HG03280 (cell line): ENCODE measurements around the gene PIGQ.

ENCODE experiments used
- ATAC-seq: cut with Tn5 transposase; IDR thresholded peaks from one replicate; pipeline ENCODE4 v1.9.1; 2021; ENCODE audit warnings: mild to moderate bottlenecking, moderate library complexity; ENCODE audit not compliant: unreplicated experiment

Gene PIGQ

GRCh38 chr16:598823-599739 is 29.3 kb downstream of the PIGQ start:
- ATAC-seq: no peak

DNA sequence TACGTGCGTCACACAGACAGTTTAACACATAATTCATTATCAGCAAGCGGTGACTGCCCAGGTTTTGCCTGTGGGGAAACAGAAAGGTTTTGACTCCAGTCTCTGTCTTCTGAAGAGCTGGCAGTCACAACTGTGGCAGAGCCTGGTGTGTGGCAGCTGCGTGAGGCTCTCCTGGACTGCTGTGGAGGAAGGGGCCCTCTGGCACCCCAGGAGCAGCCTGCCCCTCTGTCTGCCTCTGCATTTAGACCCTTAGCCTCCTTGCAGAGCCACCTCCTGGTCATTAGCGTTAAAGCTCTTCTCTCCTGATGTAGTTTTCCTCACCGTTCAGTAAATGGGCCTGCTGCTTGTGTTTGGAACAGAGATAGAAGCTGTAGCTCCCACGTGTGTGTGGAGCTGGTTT is 31.0 kb downstream of the PIGQ start:
- no peak for ATAC-seq

DNA sequence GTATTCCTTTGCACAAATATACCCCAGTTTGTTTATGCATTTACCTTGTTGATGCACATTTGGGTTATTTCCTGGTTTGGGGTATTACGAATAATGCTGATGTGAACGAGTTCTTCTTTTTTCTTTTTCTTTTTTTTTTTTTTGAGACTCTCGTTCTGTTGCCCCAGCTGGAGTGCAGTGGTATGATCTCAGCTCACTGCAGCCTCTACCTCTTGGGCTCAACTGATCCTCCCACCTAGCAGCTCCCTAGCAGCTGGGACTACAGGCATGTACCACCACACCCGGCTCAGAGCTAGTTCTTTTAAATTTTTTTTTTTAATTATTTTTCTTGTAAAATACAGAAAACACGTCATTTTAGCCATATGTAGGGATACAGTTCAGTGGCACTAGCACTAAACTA is 34.2 kb downstream of the PIGQ start:
- ATAC-seq: no peak

DNA sequence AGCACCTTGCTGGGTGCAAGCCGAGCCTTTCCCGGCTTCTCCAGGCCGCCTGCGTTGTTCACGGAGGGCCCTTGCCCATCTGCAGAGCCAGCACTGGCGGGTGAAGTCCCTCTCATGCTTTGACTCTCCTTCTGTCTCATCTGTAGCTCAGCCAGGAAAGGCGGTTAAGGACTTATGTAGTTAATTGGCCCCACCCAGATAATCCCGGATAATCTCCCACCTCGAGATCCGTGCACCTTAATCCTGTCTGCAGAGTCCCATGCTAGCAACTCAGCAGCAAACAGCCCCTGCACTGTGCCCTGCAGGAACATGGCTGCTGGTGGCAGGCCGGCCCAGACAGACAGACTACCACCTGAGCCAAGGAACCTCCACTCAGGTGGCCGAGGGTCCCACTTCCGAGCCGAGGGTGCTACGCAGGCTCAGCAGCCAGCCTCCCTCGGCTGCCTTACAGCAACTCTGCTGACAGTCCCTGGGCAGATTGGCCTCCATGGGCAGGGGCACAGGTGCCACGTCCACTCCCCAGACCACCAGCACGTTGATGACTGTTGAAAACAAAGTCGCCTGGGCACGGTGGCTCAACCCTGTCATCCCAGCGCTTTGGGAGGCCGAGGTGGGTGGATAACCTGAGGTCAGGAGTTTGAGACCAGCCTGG is 37.0 kb downstream of the PIGQ start:
- ATAC-seq: no peak

DNA sequence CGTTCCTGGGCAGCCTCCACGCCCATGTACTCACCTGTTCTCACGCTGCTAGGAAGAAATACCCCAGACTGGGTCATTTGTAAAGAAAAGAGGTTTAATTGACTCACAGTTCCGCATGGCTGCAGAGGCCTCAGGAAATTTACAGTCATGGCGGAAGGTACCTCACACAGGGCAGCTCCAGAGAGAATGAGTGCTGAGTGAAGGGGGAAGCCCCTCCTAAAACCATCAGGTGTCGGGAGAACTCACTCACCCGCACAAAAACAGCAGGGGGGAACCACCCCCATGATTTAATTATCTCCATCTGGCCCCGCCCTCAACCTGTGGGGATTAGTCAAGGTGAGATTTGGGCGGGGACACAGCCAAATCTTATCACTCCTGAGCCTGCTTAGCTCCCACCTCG is 38.3 kb downstream of the PIGQ start:
- no peak for ATAC-seq

DNA sequence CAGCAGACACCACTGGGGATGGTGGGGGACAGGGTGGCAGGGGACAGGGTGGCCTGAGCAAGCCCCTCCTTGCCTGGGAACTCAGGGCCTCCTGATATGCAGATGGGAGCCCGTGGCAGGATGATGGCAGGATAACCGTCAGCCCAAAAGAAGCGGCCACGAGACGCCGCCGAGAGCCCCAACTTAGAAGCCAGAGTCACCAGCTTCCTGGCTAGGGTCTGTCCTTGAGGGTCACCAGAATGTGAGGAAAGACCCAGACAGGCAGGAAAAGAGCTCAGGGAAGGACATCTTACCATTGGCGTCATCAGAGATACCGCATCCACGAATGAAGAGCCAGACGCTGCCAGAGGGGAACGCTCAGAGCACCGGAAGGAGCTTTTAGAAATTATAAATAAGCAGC is 39.5 kb downstream of the PIGQ start:
- ATAC-seq: no peak

- ATAC-seq: no peak
These were observed 40.2 kb downstream of the PIGQ start for GRCh38 chr16:609984-610383.

DNA sequence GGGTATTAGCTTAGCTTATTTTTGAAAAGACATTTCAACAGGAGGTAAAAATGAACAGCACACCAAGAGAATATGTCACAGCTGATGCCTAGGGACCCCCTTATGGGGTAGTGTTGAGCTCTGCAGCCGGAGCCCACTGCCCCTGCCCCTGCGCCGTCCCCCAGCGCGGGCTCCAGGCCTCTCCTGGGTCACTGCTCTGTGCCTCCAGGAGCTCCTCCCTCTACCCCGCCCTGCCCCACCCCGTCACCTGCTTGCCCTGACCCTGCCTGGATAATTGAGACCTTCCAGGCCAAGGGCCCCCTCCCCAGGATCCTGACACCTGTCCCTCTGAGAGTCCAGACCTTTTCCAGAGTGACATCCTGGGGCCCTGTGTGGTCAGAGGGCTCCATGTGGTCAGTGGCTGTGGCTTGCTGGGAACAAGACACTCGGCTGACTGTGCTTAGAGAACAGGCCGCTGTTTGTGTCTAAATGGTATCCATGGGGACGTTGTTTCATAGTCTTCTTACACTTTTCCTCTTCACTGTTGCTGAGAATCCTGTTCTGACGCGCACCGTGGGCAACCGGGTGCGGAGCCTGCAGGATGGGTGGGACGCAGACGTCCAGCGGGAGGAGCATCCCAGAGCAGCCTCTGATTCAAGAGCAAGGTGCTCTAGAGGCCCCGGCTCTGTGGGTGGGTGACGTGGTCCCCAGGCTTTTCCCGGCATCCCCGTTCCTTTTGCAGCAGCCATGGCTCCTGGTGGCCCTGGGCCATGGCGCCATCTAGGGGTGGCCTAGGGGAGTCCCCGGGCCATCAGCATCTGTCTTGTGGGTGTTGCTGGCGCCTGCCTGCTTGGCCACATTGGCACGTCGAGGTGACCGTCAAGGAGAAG is 41.0 kb downstream of the PIGQ start:
- no peak for ATAC-seq

DNA sequence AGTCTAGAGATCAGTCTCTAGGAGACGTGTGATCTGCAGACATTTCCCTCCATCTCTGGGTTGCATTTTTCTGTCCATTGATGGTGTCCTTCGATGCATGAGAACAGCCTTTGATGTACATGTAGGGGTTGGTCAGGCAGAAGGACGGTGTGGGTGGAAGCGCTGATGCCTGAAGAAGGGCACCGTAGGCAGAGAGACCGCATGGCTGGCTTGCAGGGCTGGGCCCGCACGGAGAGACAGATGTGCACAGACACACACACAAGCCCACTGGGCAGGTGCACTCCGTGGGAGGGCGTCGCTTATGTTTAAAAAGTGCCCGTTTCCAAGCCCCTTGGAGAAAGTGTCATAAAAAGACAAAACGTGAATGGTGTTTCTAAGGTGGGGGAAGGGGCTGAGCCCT is 45.4 kb downstream of the PIGQ start:
- no peak for ATAC-seq

DNA sequence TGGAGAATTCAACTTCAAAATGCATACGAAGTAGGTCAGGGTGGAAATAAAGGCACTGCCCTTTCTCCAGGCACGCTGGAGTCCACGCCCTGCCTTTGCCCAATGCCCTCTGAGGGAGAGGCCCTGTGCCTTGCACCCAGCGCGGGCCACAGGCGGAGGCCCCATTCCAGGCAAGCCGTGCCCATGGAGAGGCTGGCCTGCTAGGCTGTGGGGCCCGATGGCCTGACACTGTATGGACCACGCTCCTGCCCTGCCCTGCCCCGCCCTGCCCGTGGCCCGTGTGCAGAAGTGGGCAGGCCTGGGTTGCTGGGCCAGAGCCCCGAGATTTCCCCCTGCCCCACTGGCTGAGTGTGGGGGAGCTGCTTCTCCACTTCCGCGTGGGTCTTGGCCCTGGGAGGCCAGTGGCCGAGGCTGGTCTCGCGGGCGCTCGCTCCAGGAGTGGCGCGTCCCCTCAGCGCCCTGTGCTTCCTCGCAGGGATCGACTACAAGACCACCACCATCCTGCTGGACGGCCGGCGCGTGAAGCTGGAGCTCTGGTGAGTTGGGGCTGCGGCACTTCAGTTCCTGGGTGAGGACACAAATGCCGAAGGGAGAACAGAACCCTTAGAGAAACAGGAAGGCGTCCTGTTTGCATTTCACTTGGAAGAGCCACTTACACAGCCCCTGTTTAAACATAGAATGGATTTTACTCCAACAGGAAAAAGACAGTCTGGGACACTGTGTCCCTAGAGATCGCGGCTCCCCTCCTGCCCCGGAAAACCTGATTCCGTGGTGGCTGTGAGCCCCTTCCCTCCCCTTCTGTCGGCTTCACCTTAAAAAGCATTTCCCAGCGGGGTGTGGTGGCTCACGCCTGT is 47.2 kb downstream of the PIGQ start:
- no peak for ATAC-seq

- no peak for ATAC-seq
These were observed 48.1 kb downstream of the PIGQ start for GRCh38 chr16:617855-618254.

- no peak for ATAC-seq
These were observed 49.8 kb downstream of the PIGQ start for GRCh38 chr16:619476-620100.

DNA sequence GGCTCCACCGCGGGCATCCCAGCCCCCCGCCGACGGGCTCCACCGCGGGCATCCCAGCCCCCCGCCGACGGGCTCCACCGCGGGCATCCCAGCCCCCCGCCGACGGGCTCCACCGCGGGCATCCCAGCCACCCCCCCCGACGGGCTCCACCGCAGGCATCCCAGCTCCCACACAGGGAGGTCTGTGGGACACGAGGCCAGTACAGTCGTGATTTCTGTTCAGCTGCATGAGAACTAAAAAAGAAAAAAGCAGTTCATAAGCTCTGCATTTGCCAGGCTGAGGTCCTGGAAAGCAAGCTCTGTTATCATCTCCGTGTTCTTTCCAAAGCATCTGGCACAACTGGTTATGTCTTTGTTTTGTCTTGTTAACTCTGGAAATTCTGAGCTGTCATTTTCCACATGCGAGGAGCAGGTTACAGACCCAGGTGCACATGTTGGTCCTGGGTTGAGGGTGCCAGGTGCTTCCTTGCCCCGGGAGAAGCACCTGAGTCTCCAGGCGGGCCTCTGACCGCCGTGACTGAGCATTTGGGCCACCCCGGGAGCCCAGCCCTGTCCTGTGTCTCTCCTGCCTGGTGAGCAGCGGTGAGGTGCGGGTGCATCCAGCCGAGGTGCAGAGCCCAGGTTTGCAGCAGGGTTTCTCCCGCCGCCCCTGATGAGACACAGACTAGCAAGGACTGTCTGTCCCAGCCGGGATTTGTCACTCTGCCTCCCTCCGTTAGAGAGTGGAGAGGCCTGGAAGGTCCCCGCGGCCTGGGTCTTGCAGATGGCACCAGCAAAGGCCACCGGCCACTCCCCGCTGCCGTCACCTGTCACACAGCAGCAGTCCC is 51.1 kb downstream of the PIGQ start:
- no peak for ATAC-seq

- no peak for ATAC-seq
These were observed 51.8 kb downstream of the PIGQ start for GRCh38 chr16:621526-622105.

- ATAC-seq: no peak
These were observed 53.1 kb downstream of the PIGQ start for GRCh38 chr16:622920-623280.

- ATAC-seq: no peak
These were observed 54.8 kb downstream of the PIGQ start for GRCh38 chr16:624526-625070.

DNA sequence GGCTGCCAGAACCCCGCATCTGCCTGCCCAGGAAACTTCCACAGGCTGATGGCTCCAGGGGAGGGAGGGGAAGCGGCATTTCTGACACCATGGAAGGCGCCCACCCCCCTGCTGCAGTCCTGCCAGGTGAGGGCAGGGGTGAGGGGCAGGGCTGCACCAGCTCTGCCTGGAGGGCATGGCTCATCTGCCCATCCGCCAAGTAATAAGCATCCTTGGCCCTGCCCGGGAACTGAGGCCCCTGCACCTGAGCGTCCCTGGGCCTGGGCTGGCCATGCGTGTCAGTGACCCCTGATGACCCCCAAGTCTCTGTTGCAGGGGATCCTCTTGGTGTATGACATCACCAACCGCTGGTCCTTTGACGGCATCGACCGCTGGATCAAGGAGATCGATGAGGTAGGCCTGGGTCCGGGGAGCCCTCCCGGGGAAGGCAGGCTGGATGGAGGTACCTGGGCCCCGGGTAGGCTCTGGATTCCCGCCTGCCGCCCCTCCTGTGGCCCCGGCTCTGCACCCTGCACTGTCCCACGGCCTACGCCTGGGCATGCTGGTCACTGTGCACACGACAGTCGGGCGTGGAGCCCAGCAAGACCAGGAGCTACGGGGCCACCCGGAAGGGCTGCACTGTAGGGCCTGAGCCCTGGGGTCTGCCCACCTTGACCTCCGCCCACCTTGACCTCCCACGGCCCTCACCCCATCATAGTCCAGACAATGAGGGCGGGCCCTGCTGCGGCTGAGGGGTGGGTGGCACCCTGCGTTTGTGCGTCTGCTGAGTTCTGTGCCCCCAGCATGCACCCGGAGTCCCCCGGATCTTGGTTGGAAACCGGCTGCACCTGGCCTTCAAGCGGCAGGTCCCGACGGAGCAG is 55.6 kb downstream of the PIGQ start:
- ATAC-seq: no peak
